HG02885 (cell line): Measurements from ENCODE around the gene ITGB8.

Source experiments
- ATAC-seq: cut with Tn5 transposase; IDR thresholded peaks from one replicate; pipeline ENCODE4 v1.9.1; 2021; ENCODE audit warnings: mild to moderate bottlenecking; ENCODE audit not compliant: unreplicated experiment, poor library complexity

Gene ITGB8

GRCh38 chr7:20307119-20307518 is 23.6 kb upstream of the ITGB8 start:
- peak; percentile 61 for ATAC-seq

- ATAC-seq, result no peak
Measured at GRCh38 chr7:20307901-20308300, 22.8 kb upstream of the ITGB8 start.

GRCh38 chr7:20310301-20310700 is 20.4 kb upstream of the ITGB8 start:
- ATAC-seq, result no peak

- ATAC-seq, result no peak
Measured at GRCh38 chr7:20310963-20311742, 19.5 kb upstream of the ITGB8 start.

- ATAC-seq, result no peak
Measured at GRCh38 chr7:20311743-20312042, 19.0 kb upstream of the ITGB8 start.

- no peak for ATAC-seq
Measured at GRCh38 chr7:20312562-20312961, 18.1 kb upstream of the ITGB8 start.

- no peak for ATAC-seq
Measured at GRCh38 chr7:20313626-20314025, 17.1 kb upstream of the ITGB8 start.

- ATAC-seq, result no peak
Measured at GRCh38 chr7:20314198-20314597, 16.5 kb upstream of the ITGB8 start.

- ATAC-seq, result no peak
Measured at GRCh38 chr7:20316706-20317105, 14.0 kb upstream of the ITGB8 start.

- ATAC-seq, result peak; percentile 51
Measured at GRCh38 chr7:20317413-20317812, 13.3 kb upstream of the ITGB8 start.

- no peak for ATAC-seq
Measured at GRCh38 chr7:20318933-20319332, 11.8 kb upstream of the ITGB8 start.

GRCh38 chr7:20320322-20320721 is 10.4 kb upstream of the ITGB8 start:
- ATAC-seq, result no peak

GRCh38 chr7:20320786-20321185 is 9.9 kb upstream of the ITGB8 start:
- ATAC-seq, result no peak

GRCh38 chr7:20323595-20323994 is 7.1 kb upstream of the ITGB8 start:
- ATAC-seq, result no peak

GRCh38 chr7:20326342-20326741 is 4.4 kb upstream of the ITGB8 start:
- ATAC-seq, result no peak

- ATAC-seq, result no peak
Measured at GRCh38 chr7:20327055-20327454, 3.6 kb upstream of the ITGB8 start.

- ATAC-seq, result no peak
Measured at GRCh38 chr7:20328027-20328426, 2.7 kb upstream of the ITGB8 start.

GRCh38 chr7:20328692-20329091 is 2.0 kb upstream of the ITGB8 start:
- ATAC-seq, result no peak

- ATAC-seq, result peak; percentile 37
Measured at GRCh38 chr7:20329389-20330238, 1.1 kb upstream of the ITGB8 start.

- ATAC-seq, result peak; percentile 28
Measured at GRCh38 chr7:20330928-20331909, 519 bp downstream of the ITGB8 start.
